NB4 (cell line): ENCODE results near the gene KIDINS220.

Experiments used
- POLR2A ChIP-seq: IDR thresholded peaks from 2 replicates; pipeline ENCODE4 v1.6.1; 2011; ENCODE audit warnings: mild to moderate bottlenecking; ENCODE audit not compliant: insufficient read length; ENCODE audit errors: extremely low read depth
- TF ChIP-seq, protein P1 (sequence below): IDR thresholded peaks from one replicate; pipeline ENCODE4 v1.5.1; 2012; ENCODE audit warnings: low read depth, low read length
- TF ChIP-seq, protein P2 (sequence below): IDR thresholded peaks from 2 replicates; pipeline ENCODE4 v1.6.1; 2011; ENCODE audit warnings: low read depth, low read length

DNA sequence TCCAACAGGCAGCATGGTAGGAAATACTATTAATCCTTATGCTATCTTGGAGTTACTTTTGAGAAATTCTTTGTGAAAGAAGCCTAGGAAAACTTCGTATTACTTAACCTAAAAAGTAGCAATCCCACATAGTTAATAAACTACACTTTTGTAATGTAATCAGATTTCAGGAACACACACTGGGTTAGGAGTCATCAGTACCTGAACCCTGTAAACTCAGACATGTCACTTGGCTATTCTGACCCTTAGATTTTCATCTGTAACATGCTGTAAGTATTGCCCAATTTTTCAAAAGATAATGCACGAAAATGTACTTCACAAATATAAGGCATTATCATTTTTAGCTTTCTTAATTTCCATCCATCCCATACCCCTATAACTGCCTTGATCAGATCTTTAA is 39.0 kb downstream of the KIDINS220 start:
- no peak for TF ChIP-seq POLR2A
- TF ChIP-seq, protein P1, sequence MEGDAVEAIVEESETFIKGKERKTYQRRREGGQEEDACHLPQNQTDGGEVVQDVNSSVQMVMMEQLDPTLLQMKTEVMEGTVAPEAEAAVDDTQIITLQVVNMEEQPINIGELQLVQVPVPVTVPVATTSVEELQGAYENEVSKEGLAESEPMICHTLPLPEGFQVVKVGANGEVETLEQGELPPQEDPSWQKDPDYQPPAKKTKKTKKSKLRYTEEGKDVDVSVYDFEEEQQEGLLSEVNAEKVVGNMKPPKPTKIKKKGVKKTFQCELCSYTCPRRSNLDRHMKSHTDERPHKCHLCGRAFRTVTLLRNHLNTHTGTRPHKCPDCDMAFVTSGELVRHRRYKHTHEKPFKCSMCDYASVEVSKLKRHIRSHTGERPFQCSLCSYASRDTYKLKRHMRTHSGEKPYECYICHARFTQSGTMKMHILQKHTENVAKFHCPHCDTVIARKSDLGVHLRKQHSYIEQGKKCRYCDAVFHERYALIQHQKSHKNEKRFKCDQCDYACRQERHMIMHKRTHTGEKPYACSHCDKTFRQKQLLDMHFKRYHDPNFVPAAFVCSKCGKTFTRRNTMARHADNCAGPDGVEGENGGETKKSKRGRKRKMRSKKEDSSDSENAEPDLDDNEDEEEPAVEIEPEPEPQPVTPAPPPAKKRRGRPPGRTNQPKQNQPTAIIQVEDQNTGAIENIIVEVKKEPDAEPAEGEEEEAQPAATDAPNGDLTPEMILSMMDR = no peak
- TF ChIP-seq, protein P2, sequence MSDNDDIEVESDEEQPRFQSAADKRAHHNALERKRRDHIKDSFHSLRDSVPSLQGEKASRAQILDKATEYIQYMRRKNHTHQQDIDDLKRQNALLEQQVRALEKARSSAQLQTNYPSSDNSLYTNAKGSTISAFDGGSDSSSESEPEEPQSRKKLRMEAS = no peak
